H1 (cell line): Measurements from ENCODE around the gene STARD8. TPM values are rescaled to one million over a fixed set of nuclear protein-coding genes. Genes with fewer than 3 reads are reported as not detected.

Experiments used
- CTCF ChIA-PET: fragments of 300-600 bp; sonication (Branson Sonifier 250); formaldehyde crosslinking; loops from one replicate; lab custom pipeline; 2021; ENCODE audit not compliant: partially characterized antibody; lab: Charles Lee
- POLR2A ChIA-PET: fragments of 300-600 bp; sonication (Branson Sonifier 250); formaldehyde crosslinking; loops from one replicate; lab custom pipeline; 2021; ENCODE audit warnings: inconsistent platforms; ENCODE audit not compliant: partially characterized antibody; lab: Charles Lee
- DNase-seq, 2 experiments: peaks; one replicate each; pipeline versions ENCODE4 v3.0.0 to v3.0.0-alpha.2; 2010 to 2022; ENCODE audit warnings: low spot score in 2 of 2, low read depth in 1 of 2, mixed read lengths in 1 of 2
- FAIRE-seq: peaks from 2 replicates; lab custom pipeline; 2011; peaks lifted over from hg19 to GRCh38; lab: Jason Lieb, UNC
- H2AFZ ChIP-seq: 2 replicates; pipeline ENCODE4 v1.8.1; 2012; ENCODE audit warnings: low read length, inconsistent platforms
- H2AK5ac ChIP-seq: 2 replicates; pipeline ENCODE4 v1.6.1; 2013; ENCODE audit warnings: low read depth, low read length
- H2BK120ac ChIP-seq: replicated peaks from 2 replicates; pipeline ENCODE3; 2013; ENCODE audit warnings: low read depth, low read length, inconsistent platforms
- H2BK12ac ChIP-seq: 2 replicates; pipeline ENCODE4 v1.6.1; 2013; ENCODE audit warnings: low read depth, low read length
- H2BK15ac ChIP-seq: 2 replicates; pipeline ENCODE4 v1.6.1; 2013; ENCODE audit warnings: low read length
- H2BK20ac ChIP-seq: 2 replicates; pipeline ENCODE4 v1.6.1; 2013; ENCODE audit warnings: low read length
- H2BK5ac ChIP-seq: 2 replicates; pipeline ENCODE4 v1.6.1; 2013; ENCODE audit warnings: low read depth, low read length
- H3K14ac ChIP-seq: 2 replicates; pipeline ENCODE4 v1.6.1; 2013; ENCODE audit warnings: inconsistent platforms; ENCODE audit not compliant: insufficient read length
- H3K18ac ChIP-seq: 2 replicates; pipeline ENCODE4 v1.6.1; 2013; ENCODE audit warnings: low read length; ENCODE audit errors: extremely low read depth
- H3K23ac ChIP-seq: 2 replicates; pipeline ENCODE4 v1.6.1; 2013; ENCODE audit warnings: inconsistent platforms; ENCODE audit not compliant: insufficient read length
- H3K23me2 ChIP-seq: 2 replicates; pipeline ENCODE4 v1.6.1; 2013; ENCODE audit warnings: low read depth, low read length
- H3K27ac ChIP-seq: 2 replicates; pipeline ENCODE4 v1.6.1; 2011; ENCODE audit warnings: low read depth, low read length, inconsistent platforms
- H3K27me3 ChIP-seq, 4 experiments: replicated peaks in 1 of 4; 1 replicate in 1 of 4; 2 replicates in 3 of 4; pipeline versions ENCODE4 v1.6.1 to v1.8.1; 2011 to 2013; ENCODE audit warnings: low read length in 3 of 4, mild to moderate bottlenecking in 3 of 4, inconsistent platforms in 2 of 4, mixed read lengths in 2 of 4, moderate library complexity in 1 of 4; ENCODE audit not compliant: control insufficient read depth in 3 of 4, insufficient read depth in 3 of 4; ENCODE audit errors: extremely low read depth in 1 of 4
- H3K36me3 ChIP-seq, 4 experiments: 2 replicates each; pipeline versions ENCODE4 v1.6.1 to v1.8.1; 2011 to 2013; ENCODE audit warnings: mild to moderate bottlenecking in 4 of 4, low read length in 3 of 4, moderate library complexity in 2 of 4, control low read depth in 1 of 4, inconsistent platforms in 1 of 4; ENCODE audit not compliant: insufficient read depth in 4 of 4, control insufficient read depth in 2 of 4
- H3K4ac ChIP-seq: replicated peaks from 2 replicates; pipeline ENCODE3; 2013; ENCODE audit warnings: low read length, low read depth, mixed read lengths, inconsistent platforms; ENCODE audit not compliant: insufficient read length
- H3K4me1 ChIP-seq, 4 experiments: replicated peaks in 1 of 4; 1 replicate in 1 of 4; 2 replicates in 3 of 4; pipeline versions ENCODE4 v1.6.1 to v1.8.1; 2011 to 2013; ENCODE audit warnings: low read length in 3 of 4, inconsistent platforms in 2 of 4, mixed read lengths in 1 of 4; ENCODE audit not compliant: insufficient read depth in 4 of 4, control insufficient read depth in 3 of 4
- H3K4me2 ChIP-seq, 2 experiments: 2 replicates each; pipeline versions ENCODE4 v1.6.1 to v1.8.1; 2011 to 2013; ENCODE audit warnings: low read depth in 2 of 2, low read length in 2 of 2, control low read depth in 1 of 2, inconsistent platforms in 1 of 2, mild to moderate bottlenecking in 1 of 2; ENCODE audit not compliant: insufficient read depth in 1 of 2
- H3K4me3 ChIP-seq, 4 experiments: fragments of 200-600, 300-600 bp in 1 of 4; sonication (generic), shearing (Covaris generic), sonication (Bioruptor Twin) in 1 of 4; 2 replicates each; pipeline versions ENCODE4 v1.5.1 to v1.8.1; 2011 to 2016; ENCODE audit warnings: low read length in 4 of 4, low read depth in 3 of 4, control low read depth in 2 of 4, inconsistent platforms in 2 of 4, mild to moderate bottlenecking in 2 of 4, mixed read lengths in 1 of 4, moderate library complexity in 1 of 4; ENCODE audit not compliant: insufficient read depth in 2 of 4; ENCODE audit errors: extremely low read depth in 1 of 4
- H3K56ac ChIP-seq: replicated peaks from 2 replicates; pipeline ENCODE3; 2013; ENCODE audit warnings: low read depth, mild to moderate bottlenecking, mixed read lengths, low read length, inconsistent platforms; ENCODE audit not compliant: insufficient read length
- H3K79me1 ChIP-seq: 2 replicates; pipeline ENCODE4 v1.6.1; 2013; ENCODE audit warnings: low read depth, low read length, control low read depth
- H3K79me2 ChIP-seq, 2 experiments: 2 replicates each; pipeline versions ENCODE4 v1.6.1 to v1.8.1; 2012 to 2013; ENCODE audit warnings: low read length in 2 of 2, mild to moderate bottlenecking in 2 of 2, inconsistent platforms in 1 of 2; ENCODE audit not compliant: insufficient read depth in 2 of 2, control insufficient read depth in 1 of 2
- H3K9ac ChIP-seq, 4 experiments: replicated peaks in 1 of 4; 1 replicate in 1 of 4; 2 replicates in 3 of 4; pipeline versions ENCODE4 v1.6.1 to v1.8.1; 2011 to 2013; ENCODE audit warnings: low read depth in 3 of 4, low read length in 3 of 4, control low read depth in 2 of 4, mild to moderate bottlenecking in 2 of 4, moderate library complexity in 2 of 4, inconsistent platforms in 1 of 4; ENCODE audit errors: extremely low read depth in 1 of 4
- H3K9me3 ChIP-seq, 2 experiments: 2 replicates each; pipeline versions ENCODE4 v1.6.1 to v1.8.1; 2012 to 2013; ENCODE audit warnings: mild to moderate bottlenecking in 2 of 2, moderate library complexity in 2 of 2, control low read depth in 1 of 2, inconsistent platforms in 1 of 2, low read depth in 1 of 2, low read length in 1 of 2, mixed read lengths in 1 of 2; ENCODE audit not compliant: insufficient read depth in 2 of 2
- H4K20me1 ChIP-seq, 2 experiments: replicated peaks in 1 of 2; 2 replicates each; pipeline versions ENCODE3 to v1.8.1; 2011 to 2013; ENCODE audit warnings: inconsistent platforms in 2 of 2, low read length in 2 of 2, mild to moderate bottlenecking in 1 of 2; ENCODE audit not compliant: insufficient read depth in 2 of 2, control insufficient read depth in 1 of 2
- H4K5ac ChIP-seq: 2 replicates; pipeline ENCODE4 v1.6.1; 2013; ENCODE audit warnings: low read length, low read depth, mixed read lengths, inconsistent platforms; ENCODE audit not compliant: insufficient read length
- H4K8ac ChIP-seq: 2 replicates; pipeline ENCODE4 v1.8.0; 2013; ENCODE audit warnings: mild to moderate bottlenecking, moderate library complexity, low read length, inconsistent platforms; ENCODE audit not compliant: insufficient read depth; ENCODE audit errors: extremely low read depth
- H4K91ac ChIP-seq: replicated peaks from 2 replicates; pipeline ENCODE3; 2013; ENCODE audit warnings: low read length, mixed read lengths, inconsistent platforms; ENCODE audit not compliant: insufficient read length
- TEAD4 ChIP-seq: IDR thresholded peaks from 2 replicates; pipeline ENCODE4 v1.6.1; 2012; ENCODE audit warnings: low read depth, low read length, inconsistent platforms, mixed read lengths
- YY1 ChIP-seq: IDR thresholded peaks from 2 replicates; pipeline ENCODE4 v1.6.1; 2011; ENCODE audit warnings: low read depth, mild to moderate bottlenecking, low read length
- WGBS, 2 experiments: shearing (Covaris generic) in 1 of 2; methylation state at CpG; one replicate each; pipeline versions ENCODE4 v1.1.6 to v1.1.7; 2013 to 2015; ENCODE audit warnings: low lambda C conversion rate in 2 of 2, mixed read lengths in 2 of 2, inconsistent platforms in 1 of 2, low coverage in 1 of 2, missing lambda C conversion rate in 1 of 2; ENCODE audit not compliant: insufficient replicate concordance in 2 of 2, insufficient coverage in 1 of 2, insufficient read length in 1 of 2; ENCODE audit errors: extremely low coverage in 1 of 2, missing lambda C conversion rate in 1 of 2; 5-methylcytosine and 5-hydroxymethylcytosine counted together
- polyA plus RNA-seq, 7 experiments: library from polyadenylated mRNA; depleted of rRNA in 3 of 7; stranded (reverse) in 5 of 7; unstranded in 2 of 7; fragments of >200 nt in 5 of 7; fragments of 200-250 nt in 2 of 7; gene quantifications; 1 replicate in 5 of 7; 2 replicates in 1 of 7; 4 replicates in 1 of 7; pipeline versions ENCODE4 v1.2.1 to v1.2.3, GENCODE V29; 2011 to 2013; ENCODE audit warnings: missing spikeins in 2 of 7, mixed read lengths in 2 of 7
- total RNA-seq: library from RNA; stranded (reverse); fragmentation: NEBNext Ultra II Directional; extraction: Animal tissue kit (Norgen Biotek cat#: 25700); gene quantifications from 2 replicates; pipeline ENCODE4 v1.2.1, GENCODE V29; 2021
- TF ChIP-seq, protein P1 (sequence below), 3 experiments: IDR thresholded peaks; 1 replicate in 2 of 3; 2 replicates in 1 of 3; pipeline versions ENCODE4 v1.5.1 to v1.6.1; 2011; ENCODE audit warnings: low read length in 3 of 3, mild to moderate bottlenecking in 3 of 3, inconsistent platforms in 2 of 3, low read depth in 1 of 3, moderate library complexity in 1 of 3; ENCODE audit not compliant: insufficient read depth in 1 of 3; ENCODE audit errors: control extremely low read depth in 1 of 3

STARD8 gene
- total and polyA plus RNA-seq, 2 of the 8 experiments (the other 6 are each of a cell fraction or from before 2014, with no cell fraction given) = 1.8 to 3.8 TPM

GRCh38 chrX:68684919-68685304 lies 37.4 kb downstream of the STARD8 start:
- H3K14ac ChIP-seq = no peak overlapping the region
- H3K23ac ChIP-seq = no peak overlapping the region
- POLR2A ChIA-PET = interaction anchor here (2.0 kb wide), 1 partner anchor 12 kb away, joined by 7 read pairs; no protein-coding TSS in a partner anchor
- peaks cover 0 to 11% (median 7%) of the 10 kb centered on the region in 4 experiments; a peak in 3 of 7 replicates for H3K27me3 ChIP-seq
- H3K4ac ChIP-seq = no peak overlapping the region
- no peak overlapping the region for H3K18ac ChIP-seq
- no peaks in the 10 kb centered on the region for H4K20me1 ChIP-seq
- CTCF ChIA-PET = interaction anchor here (1.0 to 1.2 kb wide), 4 partner anchors 8 to 85 kb away, joined by 3 read pairs; no protein-coding TSS in a partner anchor
- no peak overlapping the region for H2BK20ac ChIP-seq
- WGBS, 2 experiments = 77% methylated on average over 2 of the region's 2 CpGs; no CpG with 5 or more reads in 1 of the 2 experiments
- H3K4me1 ChIP-seq = peaks cover 2 to 11% (median 6%) of the 10 kb centered on the region in 4 experiments
- H3K27ac ChIP-seq = no peak overlapping the region
- H4K8ac ChIP-seq = no peak overlapping the region
- H3K9ac ChIP-seq = no peak overlapping the region
- no peak overlapping the region for H3K56ac ChIP-seq
- no peaks in the 10 kb centered on the region for H3K23me2 ChIP-seq
- no peak overlapping the region for H4K91ac ChIP-seq
- no peaks in the 10 kb centered on the region for H3K36me3 ChIP-seq
- no peaks in the 10 kb centered on the region for H3K79me2 ChIP-seq
- no peak overlapping the region for H4K5ac ChIP-seq
- no peak overlapping the region for H2AK5ac ChIP-seq
- no peak overlapping the region for H2BK120ac ChIP-seq
- H3K4me3 ChIP-seq = no peak overlapping the region
- H2BK5ac ChIP-seq = no peak overlapping the region
- DNase-seq (no peak), FAIRE-seq (no peak)
- H3K9me3 ChIP-seq = no peaks in the 10 kb centered on the region
- H3K4me2 ChIP-seq = no peak overlapping the region; a peak in 1 of 4 replicates
- no peak overlapping the region; the same call in 1 of the 2 replicates for H2BK15ac ChIP-seq
- no peaks in the 10 kb centered on the region for H3K79me1 ChIP-seq
- TF ChIP-seq YY1 = no peak
- TF ChIP-seq TEAD4 = no peak
- TF ChIP-seq, protein P1, sequence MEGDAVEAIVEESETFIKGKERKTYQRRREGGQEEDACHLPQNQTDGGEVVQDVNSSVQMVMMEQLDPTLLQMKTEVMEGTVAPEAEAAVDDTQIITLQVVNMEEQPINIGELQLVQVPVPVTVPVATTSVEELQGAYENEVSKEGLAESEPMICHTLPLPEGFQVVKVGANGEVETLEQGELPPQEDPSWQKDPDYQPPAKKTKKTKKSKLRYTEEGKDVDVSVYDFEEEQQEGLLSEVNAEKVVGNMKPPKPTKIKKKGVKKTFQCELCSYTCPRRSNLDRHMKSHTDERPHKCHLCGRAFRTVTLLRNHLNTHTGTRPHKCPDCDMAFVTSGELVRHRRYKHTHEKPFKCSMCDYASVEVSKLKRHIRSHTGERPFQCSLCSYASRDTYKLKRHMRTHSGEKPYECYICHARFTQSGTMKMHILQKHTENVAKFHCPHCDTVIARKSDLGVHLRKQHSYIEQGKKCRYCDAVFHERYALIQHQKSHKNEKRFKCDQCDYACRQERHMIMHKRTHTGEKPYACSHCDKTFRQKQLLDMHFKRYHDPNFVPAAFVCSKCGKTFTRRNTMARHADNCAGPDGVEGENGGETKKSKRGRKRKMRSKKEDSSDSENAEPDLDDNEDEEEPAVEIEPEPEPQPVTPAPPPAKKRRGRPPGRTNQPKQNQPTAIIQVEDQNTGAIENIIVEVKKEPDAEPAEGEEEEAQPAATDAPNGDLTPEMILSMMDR (IDR thresholded peaks at IDR 0.05; ENCODE audit: control extremely low read depth in 1 of 3, insufficient read depth in 1 of 3, low read depth in 1 of 3, low read length in 3 of 3) = no peak
- 0 out of 2 replicates have a peak overlapping the region, but pooled peaks have one; percentile 17 for H2BK12ac ChIP-seq
- no peak overlapping the region for H2AFZ ChIP-seq
